Fibroblast of mammary gland (primary cell): ENCODE results near the gene FAU.

Source experiments
- DNase-seq: peaks from one replicate; pipeline ENCODE4 v3.0.0-alpha.2; 2010; ENCODE audit warnings: low read depth
- H3K4me3 ChIP-seq: 2 replicates; pipeline ENCODE4 v1.5.1; 2011; ENCODE audit warnings: low read depth, mild to moderate bottlenecking, low read length, moderate library complexity; ENCODE audit not compliant: control insufficient read depth
- CTCF ChIP-seq: conservative IDR thresholded peaks from 2 replicates; pipeline ENCODE4 v1.5.1; 2011; ENCODE audit warnings: low read depth, low read length, inconsistent platforms; ENCODE audit not compliant: control insufficient read depth, insufficient read depth

The FAU gene

DNA sequence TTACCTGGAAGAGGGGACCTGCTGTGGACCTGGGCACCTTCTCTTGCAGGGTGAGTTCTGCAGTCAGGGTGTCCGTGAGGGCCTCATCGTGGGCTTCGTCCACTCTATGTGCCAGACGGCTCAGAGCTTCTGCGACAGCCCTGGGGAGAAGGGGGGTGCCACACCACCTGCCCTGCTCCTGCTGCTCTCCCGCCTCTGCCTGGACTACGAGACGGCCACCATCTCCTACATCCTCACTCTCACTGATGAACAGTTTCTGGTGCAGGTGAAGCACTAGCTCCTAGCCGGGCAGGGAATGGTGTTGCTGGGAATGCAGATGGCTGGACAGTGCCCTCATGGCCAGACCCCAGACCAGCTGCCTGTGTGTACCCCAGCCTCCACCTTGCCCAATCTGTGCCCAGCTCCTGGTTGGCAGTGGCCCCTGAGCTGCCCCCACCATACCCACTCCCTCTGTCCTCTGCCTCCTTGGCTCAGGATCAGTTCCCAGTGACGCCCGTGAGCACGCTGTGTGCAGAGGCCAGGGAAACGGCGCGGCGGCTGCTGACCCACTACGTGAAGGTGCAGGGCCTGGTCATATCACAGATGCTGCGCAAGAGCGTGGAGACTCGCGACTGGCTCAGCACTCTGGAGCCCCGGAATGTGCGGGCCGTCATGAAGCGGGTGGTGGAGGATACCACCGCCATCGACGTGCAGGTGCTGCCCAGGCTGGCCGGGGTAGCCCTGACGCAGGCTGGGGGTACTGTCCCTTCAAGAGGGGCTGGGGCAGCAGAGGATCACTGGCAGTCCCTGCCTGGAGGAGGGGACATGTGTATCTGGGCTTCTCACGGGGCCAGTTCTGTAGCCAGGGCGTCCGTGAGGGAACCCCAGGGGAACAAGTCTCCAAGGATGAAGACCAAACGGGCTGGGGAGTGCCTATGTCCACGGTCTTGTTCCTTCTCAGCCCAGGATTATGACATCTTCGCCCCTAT is 12.4 kb downstream of the FAU start:
- no peak for DNase-seq
- no peak overlapping the region for H3K4me3 ChIP-seq
- TF ChIP-seq CTCF: no peak

- no peak overlapping the region for H3K4me3 ChIP-seq
- TF ChIP-seq CTCF: no peak
- no peak for DNase-seq
These were observed 13.3 kb downstream of the FAU start for GRCh38 chr11:65108469-65109123.

DNA sequence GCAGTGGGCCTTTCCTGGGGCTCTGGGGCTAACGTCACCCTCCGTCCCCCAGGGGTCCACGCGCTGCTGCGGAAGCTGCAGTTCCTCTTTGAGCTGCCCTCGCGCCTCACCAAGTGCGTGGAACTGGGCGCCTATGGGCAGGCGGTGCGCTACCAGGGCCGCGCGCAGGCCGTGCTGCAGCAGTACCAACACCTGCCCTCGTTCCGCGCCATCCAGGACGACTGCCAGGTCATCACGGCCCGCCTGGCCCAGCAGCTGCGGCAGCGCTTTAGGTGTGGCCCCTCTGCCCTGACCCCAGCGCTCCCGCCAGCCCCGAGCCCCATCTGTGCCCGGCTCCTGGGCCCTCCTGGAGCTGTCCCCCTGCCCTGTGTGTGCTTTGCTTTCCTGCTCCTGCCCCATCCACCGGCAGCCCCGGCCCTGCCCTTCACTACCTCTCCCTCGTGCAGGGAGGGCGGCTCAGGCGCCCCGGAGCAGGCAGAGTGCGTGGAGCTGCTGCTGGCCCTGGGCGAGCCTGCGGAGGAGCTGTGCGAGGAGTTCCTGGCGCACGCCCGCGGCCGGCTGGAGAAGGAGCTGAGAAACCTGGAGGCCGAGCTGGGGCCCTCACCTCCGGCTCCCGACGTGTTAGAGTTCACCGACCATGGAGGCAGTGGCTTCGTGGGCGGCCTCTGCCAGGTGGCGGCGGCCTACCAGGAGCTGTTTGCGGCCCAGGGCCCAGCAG is 14.0 kb downstream of the FAU start:
- DNase-seq: no peak
- no peak overlapping the region for H3K4me3 ChIP-seq
- no peak for TF ChIP-seq CTCF

DNA sequence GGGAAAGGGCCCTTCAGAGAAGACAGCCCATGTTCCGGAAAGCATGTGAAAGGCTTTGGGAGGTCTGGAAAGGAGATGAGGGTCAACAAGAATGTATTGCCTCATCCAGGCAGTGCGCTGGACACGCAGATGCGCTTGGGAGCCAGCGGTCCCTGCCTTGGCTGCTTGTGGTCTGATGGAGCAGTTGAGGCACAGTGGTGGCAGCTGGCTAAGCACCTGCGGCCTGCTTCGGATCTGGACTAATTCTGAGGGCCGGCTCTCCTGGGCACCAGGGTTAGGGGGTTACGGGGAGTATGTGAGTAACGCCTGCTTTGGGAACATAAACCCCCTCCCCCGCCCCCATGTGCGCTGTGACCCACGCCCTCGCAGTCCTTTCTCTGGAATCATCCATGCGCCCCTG is 14.9 kb downstream of the FAU start:
- no peak for TF ChIP-seq CTCF
- no peak for DNase-seq
- H3K4me3 ChIP-seq: no peak overlapping the region

GRCh38 chr11:65104628-65105027 is 17.3 kb downstream of the FAU start:
- no peak for TF ChIP-seq CTCF
- no peak for DNase-seq
- H3K4me3 ChIP-seq: no peak overlapping the region

DNA sequence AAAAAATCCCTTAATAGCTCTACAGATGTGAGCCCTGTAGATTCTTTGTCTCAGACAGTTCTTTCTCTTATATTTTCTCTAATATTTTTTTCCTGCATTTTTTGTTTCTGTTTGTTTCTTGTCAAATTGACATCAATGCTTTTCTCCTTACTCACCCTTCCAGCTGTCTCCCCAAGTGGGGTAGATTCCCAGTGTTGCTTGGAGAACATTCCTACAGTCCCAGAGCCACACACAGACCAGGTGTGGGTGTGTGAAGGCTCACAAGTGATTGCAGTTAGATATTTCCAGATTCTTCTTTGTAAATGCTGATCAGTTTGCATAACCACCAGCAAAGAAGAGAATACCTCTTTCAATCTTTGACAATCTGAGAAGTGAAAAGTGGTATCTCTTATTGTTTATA is 18.5 kb downstream of the FAU start:
- H3K4me3 ChIP-seq: no peak overlapping the region
- TF ChIP-seq CTCF: no peak

More for the DNA sequence above, 18.5 kb downstream of the FAU start:
- no peak for DNase-seq
